Astrocyte (in vitro differentiated cells and primary cell): Measurements from ENCODE around the gene SLC24A5. TPM values are rescaled to one million over a fixed set of nuclear protein-coding genes. Genes with fewer than 3 reads are reported as not detected.

Experiments
- DNase-seq: peaks from one replicate; pipeline ENCODE4 v3.0.0-alpha.2; 2010; ENCODE audit warnings: low read depth
- FAIRE-seq: peaks from 2 replicates; lab custom pipeline; 2011; peaks lifted over from hg19 to GRCh38; lab: Jason Lieb, UNC
- H2AFZ ChIP-seq: 2 replicates; pipeline ENCODE4 v1.6.0; 2012; ENCODE audit warnings: low read depth, low read length, inconsistent platforms
- H3K27ac ChIP-seq: 2 replicates; pipeline ENCODE4 v1.5.1; 2011; ENCODE audit warnings: low read depth, low read length, inconsistent platforms
- H3K27me3 ChIP-seq: 2 replicates; pipeline ENCODE4 v1.6.0; 2011; ENCODE audit warnings: low read length, inconsistent platforms; ENCODE audit not compliant: insufficient read depth
- H3K36me3 ChIP-seq: 2 replicates; pipeline ENCODE4 v1.5.1; 2011; ENCODE audit warnings: low read length, inconsistent platforms; ENCODE audit not compliant: insufficient read depth
- H3K4me1 ChIP-seq: 2 replicates; pipeline ENCODE4 v1.5.1; 2011; ENCODE audit warnings: low read length, inconsistent platforms; ENCODE audit not compliant: insufficient read depth
- H3K4me2 ChIP-seq: 2 replicates; pipeline ENCODE4 v1.6.0; 2012; ENCODE audit warnings: low read length, inconsistent platforms
- H3K4me3 ChIP-seq: 2 replicates; pipeline ENCODE4 v1.5.1; 2011; ENCODE audit warnings: low read depth, mild to moderate bottlenecking, low read length, inconsistent platforms; ENCODE audit not compliant: insufficient read depth
- H3K79me2 ChIP-seq: 2 replicates; pipeline ENCODE4 v1.6.0; 2012; ENCODE audit warnings: mild to moderate bottlenecking, low read length, inconsistent platforms; ENCODE audit not compliant: insufficient read depth
- H3K9ac ChIP-seq: 2 replicates; pipeline ENCODE4 v1.6.0; 2012; ENCODE audit warnings: mild to moderate bottlenecking, low read length, inconsistent platforms
- H3K9me3 ChIP-seq: 2 replicates; pipeline ENCODE4 v1.5.1; 2012; ENCODE audit warnings: low read depth, mild to moderate bottlenecking, low read length, inconsistent platforms; ENCODE audit not compliant: insufficient read depth
- H4K20me1 ChIP-seq: 2 replicates; pipeline ENCODE4 v1.6.0; 2012; ENCODE audit warnings: low read length, inconsistent platforms; ENCODE audit not compliant: insufficient read depth
- H3K27ac Mint-ChIP-seq: one replicate; pipeline ENCODE4 v1.8.0; 2021; ENCODE audit warnings: mild to moderate bottlenecking, mixed read lengths; ENCODE audit not compliant: unreplicated experiment
- H3K27me3 Mint-ChIP-seq: one replicate; pipeline ENCODE4 v1.8.0; 2021; ENCODE audit warnings: low read depth, mixed read lengths; ENCODE audit not compliant: unreplicated experiment
- H3K36me3 Mint-ChIP-seq: one replicate; pipeline ENCODE4 v1.8.0; 2021; ENCODE audit warnings: low read depth, mixed read lengths; ENCODE audit not compliant: unreplicated experiment
- H3K4me1 Mint-ChIP-seq: one replicate; pipeline ENCODE4 v1.8.0; 2021; ENCODE audit warnings: low read depth, mixed read lengths; ENCODE audit not compliant: unreplicated experiment
- H3K4me3 Mint-ChIP-seq: one replicate; pipeline ENCODE4 v1.8.0; 2021; ENCODE audit warnings: mild to moderate bottlenecking, moderate library complexity, mixed read lengths; ENCODE audit not compliant: unreplicated experiment
- H3K9me3 Mint-ChIP-seq: one replicate; pipeline ENCODE4 v1.8.0; 2021; ENCODE audit warnings: mild to moderate bottlenecking, mixed read lengths; ENCODE audit not compliant: unreplicated experiment
- EZH2 ChIP-seq: IDR thresholded peaks from 2 replicates; pipeline ENCODE4 v1.6.1; 2012; ENCODE audit warnings: mild to moderate bottlenecking, low read length, inconsistent platforms; ENCODE audit not compliant: insufficient read depth
- total RNA-seq: library from RNA; stranded (reverse); gene quantifications from 2 replicates; pipeline ENCODE4 v1.2.1, GENCODE V29; 2021
- TF ChIP-seq, protein P1 (sequence below): IDR thresholded peaks from 2 replicates; pipeline ENCODE4 v1.5.1; 2011; ENCODE audit warnings: low read depth, mild to moderate bottlenecking, inconsistent platforms, low read length, moderate library complexity; ENCODE audit not compliant: insufficient read depth

SLC24A5 gene
- total RNA-seq, 1 donor from 2014 or later = not detected

DNA sequence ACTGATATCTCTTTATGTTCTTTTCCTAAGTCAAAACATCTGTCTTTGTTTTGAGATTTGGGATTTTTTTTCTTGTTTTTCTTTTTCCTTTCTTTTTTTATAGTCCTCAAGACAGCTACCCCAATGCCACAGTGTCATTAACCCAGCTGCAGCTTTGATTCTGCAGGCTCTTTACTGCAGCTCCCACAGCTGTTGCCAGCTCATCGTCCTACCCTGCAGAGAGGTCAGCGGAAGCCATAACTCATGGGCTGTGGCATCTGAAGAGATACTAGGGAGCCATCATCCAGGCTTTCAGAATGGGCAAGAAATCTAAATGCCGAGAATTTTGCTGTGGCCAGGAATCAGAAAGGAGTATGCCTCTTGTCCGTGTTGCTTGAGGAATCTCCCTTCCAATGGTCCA, 44.3 kb upstream of the SLC24A5 start:
- Mint-ChIP-seq H3K4me3 (no peak overlapping the region), H3K27me3 (peaks cover 5% of the 10 kb centered on the region), H3K4me1 (no peaks in the 10 kb centered on the region), H3K36me3 (no peaks in the 10 kb centered on the region), H3K9me3 (peaks cover 6% of the 10 kb centered on the region), H3K27ac (no peak overlapping the region)
- Histone ChIP-seq H4K20me1 (no peaks in the 10 kb centered on the region), H3K36me3 (no peaks in the 10 kb centered on the region), H3K4me2 (no peak overlapping the region), H2AFZ (no peak overlapping the region), H3K4me3 (no peak overlapping the region), H3K9me3 (peaks cover 2% of the 10 kb centered on the region), H3K27me3 (peaks cover 2% of the 10 kb centered on the region), H3K79me2 (no peaks in the 10 kb centered on the region), H3K4me1 (no peaks in the 10 kb centered on the region), H3K27ac (no peak overlapping the region), H3K9ac (no peak overlapping the region)
- FAIRE-seq (no peak), DNase-seq (no peak)
- TF ChIP-seq, protein P1, sequence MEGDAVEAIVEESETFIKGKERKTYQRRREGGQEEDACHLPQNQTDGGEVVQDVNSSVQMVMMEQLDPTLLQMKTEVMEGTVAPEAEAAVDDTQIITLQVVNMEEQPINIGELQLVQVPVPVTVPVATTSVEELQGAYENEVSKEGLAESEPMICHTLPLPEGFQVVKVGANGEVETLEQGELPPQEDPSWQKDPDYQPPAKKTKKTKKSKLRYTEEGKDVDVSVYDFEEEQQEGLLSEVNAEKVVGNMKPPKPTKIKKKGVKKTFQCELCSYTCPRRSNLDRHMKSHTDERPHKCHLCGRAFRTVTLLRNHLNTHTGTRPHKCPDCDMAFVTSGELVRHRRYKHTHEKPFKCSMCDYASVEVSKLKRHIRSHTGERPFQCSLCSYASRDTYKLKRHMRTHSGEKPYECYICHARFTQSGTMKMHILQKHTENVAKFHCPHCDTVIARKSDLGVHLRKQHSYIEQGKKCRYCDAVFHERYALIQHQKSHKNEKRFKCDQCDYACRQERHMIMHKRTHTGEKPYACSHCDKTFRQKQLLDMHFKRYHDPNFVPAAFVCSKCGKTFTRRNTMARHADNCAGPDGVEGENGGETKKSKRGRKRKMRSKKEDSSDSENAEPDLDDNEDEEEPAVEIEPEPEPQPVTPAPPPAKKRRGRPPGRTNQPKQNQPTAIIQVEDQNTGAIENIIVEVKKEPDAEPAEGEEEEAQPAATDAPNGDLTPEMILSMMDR = no peak
- no peak for TF ChIP-seq EZH2

DNA sequence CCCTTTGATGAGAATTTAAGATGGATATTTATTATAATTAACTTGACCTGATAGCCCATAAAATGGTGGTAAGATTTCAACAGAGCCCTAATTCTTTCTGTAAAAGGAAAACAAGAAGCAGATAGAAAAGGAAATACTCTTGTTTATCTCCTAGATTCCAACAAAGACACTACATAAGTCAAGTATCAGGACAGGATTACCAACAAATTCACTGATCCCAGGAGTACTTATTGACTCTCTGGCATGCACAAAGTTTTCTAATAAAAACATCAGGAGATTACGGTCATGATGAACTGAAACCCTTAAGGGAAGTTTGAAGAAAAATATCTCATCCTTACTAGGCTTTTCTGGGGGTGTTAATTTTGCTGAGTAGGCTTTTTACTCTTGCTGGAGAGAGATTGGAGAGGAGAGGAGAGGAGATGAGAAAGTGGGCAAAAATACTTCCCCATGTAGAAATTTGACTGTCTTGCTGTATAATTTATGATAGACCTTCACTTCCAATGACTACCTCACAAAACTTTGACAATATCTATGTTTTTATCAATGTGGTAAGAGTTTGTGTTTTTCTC, 43.1 kb upstream of the SLC24A5 start:
- H3K27ac Mint-ChIP-seq = no peak overlapping the region

More for the DNA sequence above, 43.1 kb upstream of the SLC24A5 start:
- DNase-seq = no peak
- Histone ChIP-seq H3K27me3 (peaks cover 2% of the 10 kb centered on the region), H3K36me3 (no peaks in the 10 kb centered on the region), H4K20me1 (no peaks in the 10 kb centered on the region), H2AFZ (no peak overlapping the region), H3K79me2 (no peaks in the 10 kb centered on the region), H3K4me1 (no peaks in the 10 kb centered on the region), H3K9ac (no peak overlapping the region), H3K4me2 (no peak overlapping the region), H3K9me3 (peaks cover 2% of the 10 kb centered on the region), H3K27ac (no peak overlapping the region), H3K4me3 (no peak overlapping the region)
- FAIRE-seq = no peak
- Mint-ChIP-seq H3K9me3 (peaks cover 6% of the 10 kb centered on the region), H3K36me3 (no peaks in the 10 kb centered on the region), H3K4me1 (no peaks in the 10 kb centered on the region), H3K27me3 (peaks cover 5% of the 10 kb centered on the region), H3K4me3 (no peak overlapping the region)
- no peak for TF ChIP-seq EZH2
- TF ChIP-seq, protein P1 = no peak
